ENCODE measurements around the gene ITPR3.

DNA sequence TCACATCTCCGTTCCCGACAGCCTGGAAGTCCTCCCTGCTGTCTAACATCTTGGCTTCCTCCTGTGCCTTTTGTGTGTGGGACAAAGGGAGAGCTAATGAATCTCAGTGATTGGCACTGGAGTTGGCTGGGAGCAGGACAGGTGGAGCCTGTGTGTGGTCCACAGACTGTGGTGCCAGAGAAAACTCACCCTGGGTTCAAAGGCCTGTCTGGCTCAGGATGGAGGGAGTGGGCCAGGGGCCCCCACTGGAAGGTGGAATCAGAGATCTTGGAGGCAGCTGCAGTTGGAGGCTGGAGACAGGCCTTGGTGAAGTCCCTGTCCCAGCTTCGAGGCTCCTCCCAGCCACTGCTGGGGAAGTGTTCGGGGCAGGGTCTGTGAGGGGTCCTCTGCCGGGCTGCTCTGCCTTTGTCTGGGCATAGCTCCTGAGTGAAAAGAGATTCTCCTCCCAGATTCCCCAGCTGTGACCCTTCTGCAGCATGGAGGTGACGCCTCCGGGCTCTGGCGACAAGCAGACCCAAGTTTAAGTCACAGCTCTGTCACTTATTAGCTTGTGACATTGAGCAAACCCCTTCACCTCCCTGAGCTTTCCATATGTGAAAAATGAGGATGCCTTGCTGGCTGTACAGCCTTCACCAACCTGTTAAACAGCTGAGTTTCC, 13.9 kb upstream of the ITPR3 start:
- TF ChIP-seq, protein P1, sequence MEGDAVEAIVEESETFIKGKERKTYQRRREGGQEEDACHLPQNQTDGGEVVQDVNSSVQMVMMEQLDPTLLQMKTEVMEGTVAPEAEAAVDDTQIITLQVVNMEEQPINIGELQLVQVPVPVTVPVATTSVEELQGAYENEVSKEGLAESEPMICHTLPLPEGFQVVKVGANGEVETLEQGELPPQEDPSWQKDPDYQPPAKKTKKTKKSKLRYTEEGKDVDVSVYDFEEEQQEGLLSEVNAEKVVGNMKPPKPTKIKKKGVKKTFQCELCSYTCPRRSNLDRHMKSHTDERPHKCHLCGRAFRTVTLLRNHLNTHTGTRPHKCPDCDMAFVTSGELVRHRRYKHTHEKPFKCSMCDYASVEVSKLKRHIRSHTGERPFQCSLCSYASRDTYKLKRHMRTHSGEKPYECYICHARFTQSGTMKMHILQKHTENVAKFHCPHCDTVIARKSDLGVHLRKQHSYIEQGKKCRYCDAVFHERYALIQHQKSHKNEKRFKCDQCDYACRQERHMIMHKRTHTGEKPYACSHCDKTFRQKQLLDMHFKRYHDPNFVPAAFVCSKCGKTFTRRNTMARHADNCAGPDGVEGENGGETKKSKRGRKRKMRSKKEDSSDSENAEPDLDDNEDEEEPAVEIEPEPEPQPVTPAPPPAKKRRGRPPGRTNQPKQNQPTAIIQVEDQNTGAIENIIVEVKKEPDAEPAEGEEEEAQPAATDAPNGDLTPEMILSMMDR (IDR thresholded peaks at IDR 0.05) = no peak
- TF ChIP-seq POLR2A (IDR thresholded peaks at IDR 0.05) (no peak), POLR2AphosphoS5 (IDR thresholded peaks at IDR 0.05) (no peak), EP300 (IDR thresholded peaks at IDR 0.05; ENCODE audit: low read depth) (no peak)

Measured in transverse colon (tissue), 4 donors.